Measurements from ENCODE around the gene SMO. TPM values are rescaled to one million over a fixed set of nuclear protein-coding genes. Genes with fewer than 3 reads are reported as not detected.

The SMO gene
- total RNA-seq, 1 experiment from 2014 or later: 2.9 TPM

- intact Hi-C loops (cut with micrococcal nuclease; ENCODE audit: unreplicated experiment): no loop called here
- BruUV-seq (replicated peaks): no TSS peak
- POLR2A ChIA-PET: no interaction called here
- TF ChIP-seq CTCF (IDR thresholded peaks at IDR 0.05) (no peak), POLR2AphosphoS5 (IDR thresholded peaks at IDR 0.05; ENCODE audit: low read depth, low read length) (no peak), REST (IDR thresholded peaks at IDR 0.05; ENCODE audit: insufficient read depth in 1 of 2, low read depth in 2 of 2, low read length in 1 of 2) (no peak), TCF7L2 (IDR thresholded peaks at IDR 0.05; ENCODE audit: low read depth, low read length) (no peak), SIN3A (IDR thresholded peaks at IDR 0.05; ENCODE audit: borderline replicate concordance, insufficient read depth, low read depth, low read length) (no peak)
- no peaks in the 10 kb centered on the region for H3K9me3 ChIP-seq (ENCODE audit: control insufficient read depth, insufficient read depth, low read depth, low read length)
- H3K4me1 ChIP-seq (ENCODE audit: control insufficient read depth, insufficient read depth, low read length): no peaks in the 10 kb centered on the region
- no peak overlapping the region for H3K27ac ChIP-seq (ENCODE audit: low read length)
- DNase-seq (ENCODE audit: low read depth, low spot score) (no peak), ATAC-seq (no peak)
- H3K4me3 ChIP-seq (ENCODE audit: low read depth in 2 of 2, low read length in 2 of 2): no peak overlapping the region
- H3K27me3 ChIP-seq (ENCODE audit: control insufficient read depth, insufficient read depth, low read length): no peaks in the 10 kb centered on the region
- CTCF ChIA-PET: no interaction called here
- H3K36me3 ChIP-seq (ENCODE audit: control insufficient read depth, insufficient read depth, low read length): no peaks in the 10 kb centered on the region
- in situ Hi-C loops (cut with HindIII; ENCODE audit: low pct_unique_long_range_greater_than_20kb, low sequenced_read_pairs): no loop called here
Measured at GRCh38 chr7:129157651-129158050, 30.8 kb upstream of the SMO start.

GRCh38 chr7:129159539-129159938 is 28.9 kb upstream of the SMO start:
- ATAC-seq: no peak
- Histone ChIP-seq H3K27me3 (ENCODE audit: control insufficient read depth, insufficient read depth, low read length) (no peaks in the 10 kb centered on the region), H3K9me3 (ENCODE audit: control insufficient read depth, insufficient read depth, low read depth, low read length) (no peaks in the 10 kb centered on the region), H3K27ac (ENCODE audit: low read length) (no peak overlapping the region), H3K4me3 (ENCODE audit: low read depth in 2 of 2, low read length in 2 of 2) (no peak overlapping the region), H3K4me1 (ENCODE audit: control insufficient read depth, insufficient read depth, low read length) (no peaks in the 10 kb centered on the region), H3K36me3 (ENCODE audit: control insufficient read depth, insufficient read depth, low read length) (no peaks in the 10 kb centered on the region)
- intact Hi-C loops (cut with micrococcal nuclease; ENCODE audit: unreplicated experiment) (no loop called here), in situ Hi-C loops (cut with HindIII; ENCODE audit: low pct_unique_long_range_greater_than_20kb, low sequenced_read_pairs) (no loop called here)
- no TSS peak for BruUV-seq (replicated peaks)
- no peak for DNase-seq (ENCODE audit: low read depth, low spot score)
- POLR2A ChIA-PET: no interaction called here
- TF ChIP-seq TCF7L2 (IDR thresholded peaks at IDR 0.05; ENCODE audit: low read depth, low read length) (no peak), SIN3A (IDR thresholded peaks at IDR 0.05; ENCODE audit: borderline replicate concordance, insufficient read depth, low read depth, low read length) (no peak), POLR2AphosphoS5 (IDR thresholded peaks at IDR 0.05; ENCODE audit: low read depth, low read length) (no peak), REST (IDR thresholded peaks at IDR 0.05; ENCODE audit: insufficient read depth in 1 of 2, low read depth in 2 of 2, low read length in 1 of 2) (no peak), CTCF (IDR thresholded peaks at IDR 0.05) (no peak)
- CTCF ChIA-PET: interaction anchor here (0.6 kb wide), 1 partner anchor 103 kb away, joined by 4 read pairs; no protein-coding TSS in a partner anchor
